NOMO-1 (cell line): ENCODE measurements around the gene CHMP6.
"Not testable (repeated sequence)": the region's sequence is repeated elsewhere in the genome, so short reads cannot be mapped to it uniquely, and the experiment has no call there.

Experiments used
- DNase-seq, 2 experiments: peaks; one replicate each; lab custom pipeline; 2025; ENCODE audit not compliant: unreplicated experiment in 2 of 2; lab: John Stamatoyannopoulos, UW

CHMP6 gene

GRCh38 chr17:81027591-81028505 is 36.2 kb downstream of the CHMP6 start:
- no peak for DNase-seq

- DNase-seq, result no peak
Measured at GRCh38 chr17:81028506-81028858, 36.8 kb downstream of the CHMP6 start.

- DNase-seq, result no peak
Measured at GRCh38 chr17:81029859-81030258, 38.2 kb downstream of the CHMP6 start.

- DNase-seq, result not testable (repeated sequence)
Measured at GRCh38 chr17:81030312-81030711, 38.7 kb downstream of the CHMP6 start.

GRCh38 chr17:81030741-81031565 is 39.3 kb downstream of the CHMP6 start:
- peak in 1 of 2 experiments; percentile 5 for DNase-seq

DNA sequence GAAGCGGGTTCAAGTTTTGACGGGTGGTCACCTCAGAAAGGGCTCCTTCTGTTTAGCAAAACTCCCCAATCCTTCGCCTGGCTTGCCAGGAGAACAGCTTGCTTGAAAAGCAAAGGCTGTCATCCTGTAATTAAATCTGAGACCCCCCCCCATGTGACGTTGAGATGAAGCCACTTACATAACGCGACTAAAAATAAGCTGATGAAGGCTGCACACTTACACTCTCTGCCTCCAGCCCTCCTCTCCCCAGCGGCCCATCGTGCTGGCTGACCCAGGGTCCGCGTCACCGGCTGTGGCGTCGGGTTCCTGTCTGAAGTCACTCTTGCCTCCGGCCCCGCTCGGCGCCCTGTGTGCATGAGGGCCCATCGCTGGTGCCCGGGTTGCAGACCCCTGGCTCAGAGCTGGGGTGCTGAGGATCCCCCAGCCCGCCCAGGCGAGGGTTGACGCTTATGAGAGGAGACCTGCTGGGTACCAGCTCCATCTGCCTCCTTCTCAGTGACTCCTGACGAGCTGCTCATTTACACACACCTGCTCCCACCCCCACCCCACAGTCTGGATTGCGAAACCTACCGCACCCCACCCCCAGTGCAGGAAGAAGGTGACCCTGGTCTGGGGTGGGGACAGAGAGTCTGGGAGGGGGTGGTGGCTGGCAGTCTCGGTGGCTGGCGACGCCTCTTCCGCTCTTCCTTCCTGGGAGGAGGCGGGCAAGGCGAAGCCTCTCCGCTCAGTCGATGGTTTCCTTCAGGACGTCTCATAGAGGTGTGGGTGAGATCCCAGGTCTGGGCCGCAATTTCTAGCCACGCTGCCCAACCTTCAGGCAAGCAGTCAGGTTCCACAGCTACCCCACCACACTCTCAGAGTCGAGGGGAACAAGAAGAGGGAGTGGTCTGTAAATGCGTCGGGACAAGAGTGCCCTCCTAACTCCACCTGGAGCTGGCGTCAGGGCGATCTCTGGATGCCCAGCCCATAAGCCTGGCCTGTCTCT is 40.2 kb downstream of the CHMP6 start:
- DNase-seq, result peak; percentile 37 to 61

DNA sequence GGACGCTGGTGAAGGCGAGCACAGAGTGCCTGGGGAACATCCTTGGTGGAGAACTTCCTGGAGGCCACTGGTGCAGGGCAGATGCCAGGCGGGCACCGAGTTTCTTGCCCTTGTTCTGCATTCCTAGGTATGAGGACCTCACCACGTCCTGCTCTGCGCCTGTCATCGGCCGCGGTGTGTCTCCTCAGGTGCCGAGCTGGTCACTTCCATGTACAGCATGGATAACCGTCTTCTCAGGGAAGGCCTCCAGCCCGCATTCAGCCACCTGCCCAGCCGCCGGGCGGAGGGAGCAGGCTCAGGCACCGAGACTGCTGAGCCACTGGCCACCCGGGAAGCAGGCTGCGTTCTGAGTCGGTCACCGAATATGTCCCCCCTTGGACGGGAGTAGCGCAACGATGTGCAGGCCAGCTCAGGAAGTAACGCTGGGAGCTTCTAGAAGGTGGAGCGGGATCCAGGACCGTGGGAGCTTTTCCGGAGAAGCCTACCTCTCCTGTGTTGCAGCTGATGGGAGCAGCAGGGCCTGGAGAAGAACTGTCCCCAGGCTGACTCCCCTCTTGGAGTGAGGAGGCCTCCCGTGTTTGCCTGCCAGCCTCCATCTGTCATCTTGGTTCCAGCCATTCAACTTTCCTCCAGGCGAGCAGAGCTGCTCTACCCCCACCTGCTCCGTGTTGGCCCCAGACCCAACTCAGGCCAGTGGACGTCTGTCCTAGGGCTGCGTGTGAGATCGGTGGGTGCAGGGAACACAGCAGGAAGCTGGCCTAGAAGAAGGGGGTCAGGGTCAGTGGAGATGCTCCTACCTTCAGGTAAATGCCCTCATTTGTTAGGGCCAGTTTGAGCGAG is 41.2 kb downstream of the CHMP6 start:
- DNase-seq, result no peak

- peak; percentile 21 to 28 for DNase-seq
Measured at GRCh38 chr17:81033535-81034167, 42.0 kb downstream of the CHMP6 start.

- no peak for DNase-seq
Measured at GRCh38 chr17:81034168-81034777, 42.6 kb downstream of the CHMP6 start.

- DNase-seq, result peak; percentile 79 to 95
Measured at GRCh38 chr17:81034779-81035520, 43.3 kb downstream of the CHMP6 start, which contains the start of gene BAIAP2. Gene BAIAP2, plus strand, starts transcription at chr17:81035151. Its CDS starts 104 bp downstream, at chr17:81035255.

- DNase-seq, result peak in 1 of 2 experiments; percentile 3
Measured at GRCh38 chr17:81035521-81036196, 44.0 kb downstream of the CHMP6 start.

DNA sequence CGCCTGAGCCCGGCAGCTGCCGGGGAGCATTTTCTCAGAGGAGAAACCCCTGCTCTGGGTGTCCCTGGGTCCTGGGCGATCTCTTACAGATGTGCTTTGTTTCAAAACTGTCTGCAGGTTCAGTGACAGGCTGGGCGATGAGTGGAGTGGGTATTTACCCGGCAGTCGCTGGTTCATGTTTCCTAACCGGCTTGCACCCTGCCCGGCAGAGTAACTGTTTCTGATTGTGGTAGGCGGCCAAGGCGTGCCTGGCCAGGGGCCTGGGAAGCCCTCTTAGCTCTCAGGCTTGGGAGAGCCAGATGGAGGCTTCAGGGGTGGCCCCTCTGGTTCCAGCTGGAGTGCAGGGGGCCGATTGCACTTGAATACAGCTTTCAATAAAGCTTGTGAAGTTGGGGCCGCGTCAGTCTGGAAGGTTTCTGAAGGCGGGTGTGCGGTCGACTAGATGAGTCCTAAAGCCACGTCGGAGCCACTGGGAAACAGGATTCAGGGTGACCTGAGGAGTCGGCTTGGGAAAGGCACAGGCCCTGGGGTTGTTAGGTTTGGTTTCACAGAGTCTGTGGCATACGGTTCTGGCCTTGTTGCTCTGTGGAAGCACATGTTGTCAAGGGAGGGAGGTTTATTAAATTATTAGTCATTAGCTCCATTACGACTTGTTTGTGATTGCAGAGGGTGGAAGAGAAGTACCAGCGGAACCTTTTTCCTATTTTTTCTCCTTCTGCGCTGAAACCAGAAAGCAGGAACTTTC is 44.7 kb downstream of the CHMP6 start:
- no peak for DNase-seq

DNA sequence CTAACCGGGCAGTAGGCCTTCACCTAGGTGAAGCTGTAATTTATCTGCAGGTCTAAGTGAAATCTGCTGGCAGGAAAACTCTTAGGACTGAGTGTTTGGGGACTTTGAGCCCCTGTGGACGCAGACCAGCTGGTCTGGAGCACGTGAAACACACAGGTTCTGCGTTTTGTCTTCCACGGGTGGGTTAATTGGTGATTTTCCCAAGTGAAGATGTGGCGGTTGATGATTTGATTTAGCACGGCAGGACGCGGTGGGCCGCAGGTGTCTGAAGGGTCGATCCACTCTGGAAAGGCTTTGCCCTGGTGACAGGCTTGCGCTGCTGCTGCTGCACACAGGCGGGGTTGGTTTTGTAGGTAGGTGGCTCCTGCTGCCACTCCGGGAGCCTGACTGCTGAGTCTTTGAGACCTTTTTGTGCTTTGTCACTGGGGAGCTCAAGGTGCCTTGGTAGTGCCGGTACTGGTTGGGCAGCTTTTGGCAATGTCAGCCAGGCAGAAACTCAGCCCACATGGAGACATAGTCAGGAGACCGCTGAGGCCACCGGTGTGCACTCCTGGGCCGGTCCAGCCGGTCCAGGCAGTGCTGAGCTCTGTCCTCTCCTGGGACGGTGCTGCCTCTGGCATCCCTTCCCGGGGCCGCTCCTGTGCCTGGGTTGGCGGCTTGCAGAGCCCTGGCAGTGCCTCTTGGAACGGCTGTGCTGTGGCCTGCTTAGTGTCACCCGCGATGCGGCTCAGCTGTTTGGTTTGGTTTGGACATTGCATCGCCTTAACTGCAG is 45.6 kb downstream of the CHMP6 start:
- no peak for DNase-seq

- DNase-seq, result no peak
Measured at GRCh38 chr17:81037798-81038733, 46.4 kb downstream of the CHMP6 start.

- no peak for DNase-seq
Measured at GRCh38 chr17:81039096-81039495, 47.5 kb downstream of the CHMP6 start.
